A549 (cell line): ENCODE data around the gene TMEM200A. TPM values are rescaled to one million over a fixed set of nuclear protein-coding genes. Genes with fewer than 3 reads are reported as not detected.

Experiments
- ATAC-seq, 2 experiments: fragments of 200-7000 bp in 1 of 2; fragments of >200 bp in 1 of 2; cut with Nextera tagmentation in 1 of 2; cut with Tn5 transposase in 1 of 2; 3 replicates each; pipeline versions ENCODE4 v1.8.0 to v1.9.1; 2018 to 2020; ENCODE audit warnings: mild to moderate bottlenecking in 1 of 2, moderate library complexity in 1 of 2
- CTCF ChIA-PET: fragments of 300-600 bp; sonication (Branson Sonifier 250); formaldehyde crosslinking; extraction: SDS; loops from one replicate; lab custom pipeline; 2021; ENCODE audit warnings: antibody characterized with exemption, inconsistent platforms; lab: Yijun Ruan, JAX
- POLR2A ChIA-PET: fragments of 350-600 bp; formaldehyde crosslinking; extraction: SDS; loops from one replicate; lab custom pipeline; 2021; ENCODE audit warnings: antibody characterized with exemption, inconsistent platforms; lab: Yijun Ruan, JAX
- DNase-seq, 2 experiments: peaks; one replicate each; pipeline versions ENCODE4 v3.0.0 to v3.0.0-alpha.2; 2011 to 2016; ENCODE audit warnings: low read depth in 1 of 2, low spot score in 1 of 2
- FAIRE-seq: peaks from 2 replicates; lab custom pipeline; 2011; peaks lifted over from hg19 to GRCh38; lab: Jason Lieb, UNC
- H3K27ac ChIP-seq, 2 experiments: fragments of >200 bp; sonication (Bioruptor Twin); formaldehyde crosslinking; 3 replicates each; pipeline ENCODE4 v1.5.1; 2016 to 2017
- H3K4me1 ChIP-seq: fragments of >200 bp; sonication (Bioruptor Twin); formaldehyde crosslinking; 3 replicates; pipeline ENCODE4 v1.6.1; 2016
- H3K4me2 ChIP-seq: fragments of >200 bp; sonication (Bioruptor Twin); formaldehyde crosslinking; 3 replicates; pipeline ENCODE4 v1.6.1; 2016
- H3K4me3 ChIP-seq: fragments of >200 bp; sonication (Bioruptor Twin); formaldehyde crosslinking; 3 replicates; pipeline ENCODE4 v1.5.1; 2016
- H3K9me3 ChIP-seq: fragments of >200 bp; sonication (Bioruptor Twin); formaldehyde crosslinking; 3 replicates; pipeline ENCODE4 v1.6.1; 2016
- CBX2 ChIP-seq: fragments of 200-600 bp; sonication (generic); IDR thresholded peaks from 2 replicates; pipeline ENCODE4 v1.6.1; 2016; ENCODE audit warnings: low read depth, mild to moderate bottlenecking, borderline replicate concordance
- CHD2 ChIP-seq: fragments of 150-350 bp; IDR thresholded peaks from 2 replicates; pipeline ENCODE4 v1.6.1; 2014; ENCODE audit warnings: low read length; ENCODE audit not compliant: partially characterized antibody
- CHD4 ChIP-seq: fragments of 200-600 bp; sonication (generic); IDR thresholded peaks from 2 replicates; pipeline ENCODE4 v1.6.1; 2016; ENCODE audit warnings: antibody characterized with exemption, mild to moderate bottlenecking, borderline replicate concordance
- CTCF ChIP-seq: fragments of >200 bp; sonication (Bioruptor Twin); formaldehyde crosslinking; IDR thresholded peaks from 3 replicates; pipeline ENCODE4 v1.5.1; 2016
- EHF ChIP-seq: fragments of 250-450 bp; sonication (Bioruptor Pico); IDR thresholded peaks from 2 replicates; pipeline ENCODE4 v1.5.0; 2020; ENCODE audit warnings: mild to moderate bottlenecking
- ELK1 ChIP-seq: fragments of 150-350 bp; IDR thresholded peaks from 2 replicates; pipeline ENCODE4 v1.6.1; 2014; ENCODE audit warnings: low read depth, mild to moderate bottlenecking, low read length
- EP300 ChIP-seq, 2 experiments: fragments of >200 bp; sonication (Bioruptor Twin); formaldehyde crosslinking; IDR thresholded peaks; 2 replicates in 1 of 2; 3 replicates in 1 of 2; pipeline ENCODE4 v1.6.1; 2016 to 2017
- FOSB ChIP-seq: fragments of 250-450 bp; sonication (Bioruptor Pico); IDR thresholded peaks from 2 replicates; pipeline ENCODE4 v1.5.0; 2020; ENCODE audit warnings: mild to moderate bottlenecking, moderate library complexity
- FOXS1 ChIP-seq: fragments of 250-450 bp; sonication (Bioruptor Pico); IDR thresholded peaks from 2 replicates; pipeline ENCODE4 v1.5.0; 2020; ENCODE audit warnings: mild to moderate bottlenecking, moderate library complexity
- GATA3 ChIP-seq: IDR thresholded peaks from 2 replicates; pipeline ENCODE4 v1.6.1; 2012; ENCODE audit warnings: borderline replicate concordance
- HMGXB4 ChIP-seq: fragments of 250-450 bp; sonication (Bioruptor Pico); IDR thresholded peaks from 2 replicates; pipeline ENCODE4 v1.5.0; 2021; ENCODE audit warnings: mild to moderate bottlenecking, moderate library complexity, borderline replicate concordance
- HOXB13 ChIP-seq: fragments of 250-450 bp; sonication (Bioruptor Pico); IDR thresholded peaks from 2 replicates; pipeline ENCODE4 v1.5.0; 2020; ENCODE audit warnings: low read depth, mild to moderate bottlenecking, moderate library complexity
- HOXB5 ChIP-seq: fragments of 250-450 bp; sonication (Bioruptor Pico); IDR thresholded peaks from 2 replicates; pipeline ENCODE4 v1.5.0; 2020; ENCODE audit warnings: mild to moderate bottlenecking, moderate library complexity
- KDM5A ChIP-seq: fragments of 200-600 bp; sonication (generic); IDR thresholded peaks from 2 replicates; pipeline ENCODE4 v1.6.1; 2016; ENCODE audit warnings: antibody characterized with exemption, mild to moderate bottlenecking
- MAX ChIP-seq: IDR thresholded peaks from 2 replicates; pipeline ENCODE4 v1.6.1; 2012
- NR3C1 ChIP-seq: fragments of >200 bp; sonication (Bioruptor Twin); formaldehyde crosslinking; IDR thresholded peaks from 3 replicates; pipeline ENCODE4 v1.6.1; 2017
- POLR2A ChIP-seq: IDR thresholded peaks from 2 replicates; pipeline ENCODE4 v1.6.1; 2012; ENCODE audit warnings: mild to moderate bottlenecking, low read length
- POLR2AphosphoS2 ChIP-seq: conservative IDR thresholded peaks from 2 replicates; pipeline ENCODE4 v1.6.1; 2012; ENCODE audit warnings: low read length, improper control_type of control experiment, inconsistent platforms
- RAD21 ChIP-seq, 2 experiments: fragments of >200 bp in 1 of 2; sonication (Bioruptor Twin) in 1 of 2; formaldehyde crosslinking in 1 of 2; IDR thresholded peaks in 1 of 2; conservative IDR thresholded peaks in 1 of 2; 2 replicates in 1 of 2; 3 replicates in 1 of 2; pipeline ENCODE4 v1.6.1; 2012 to 2018; ENCODE audit warnings: inconsistent platforms in 1 of 2
- RCOR1 ChIP-seq: fragments of 150-350 bp; IDR thresholded peaks from 2 replicates; pipeline ENCODE4 v1.6.1; 2014; ENCODE audit warnings: antibody characterized with exemption, low read length, low read depth
- REST ChIP-seq: fragments of 200-600 bp; sonication (generic); IDR thresholded peaks from 2 replicates; pipeline ENCODE4 v1.6.1; 2016; ENCODE audit warnings: antibody characterized with exemption, mild to moderate bottlenecking, moderate library complexity
- RFX5 ChIP-seq: fragments of 450-650 bp; IDR thresholded peaks from 2 replicates; pipeline ENCODE4 v1.7.1; 2014; ENCODE audit warnings: antibody characterized with exemption, mild to moderate bottlenecking, moderate library complexity
- SMC3 ChIP-seq: fragments of >200 bp; sonication (Bioruptor Twin); formaldehyde crosslinking; IDR thresholded peaks from 3 replicates; pipeline ENCODE4 v1.6.1; 2018; ENCODE audit warnings: inconsistent platforms
- ZC3H11A ChIP-seq: fragments of 450-650 bp; IDR thresholded peaks from 2 replicates; pipeline ENCODE4 v1.6.1; 2014; ENCODE audit warnings: antibody characterized with exemption, mild to moderate bottlenecking
- ZNF302 ChIP-seq: fragments of 250-450 bp; sonication (Bioruptor Pico); IDR thresholded peaks from 2 replicates; pipeline ENCODE4 v1.9.0; 2021; ENCODE audit warnings: inconsistent platforms, mild to moderate bottlenecking, moderate library complexity
- ZSCAN20 ChIP-seq: fragments of 250-450 bp; sonication (Bioruptor Pico); IDR thresholded peaks from 2 replicates; pipeline ENCODE4 v1.8.0; 2022; ENCODE audit warnings: mild to moderate bottlenecking, moderate library complexity
- WGBS: methylation state at CpG from one replicate; pipeline ENCODE4 v1.1.6; 2017; ENCODE audit errors: missing lambda C conversion rate; 5-methylcytosine and 5-hydroxymethylcytosine counted together
- polyA plus RNA-seq, 4 experiments: library from polyadenylated mRNA; depleted of rRNA in 3 of 4; stranded (reverse); fragments of >200 nt; fragmentation: RNase III in 1 of 4; extraction: RNeasy Plus Mini Kit Qiagen cat#74134 plus additional on column Dnase treatment in 1 of 4; gene quantifications; 2 replicates in 3 of 4; 3 replicates in 1 of 4; pipeline ENCODE4 v1.2.3, GENCODE V29; 2011 to 2017

TMEM200A gene
- polyA plus RNA-seq, 2 of the 4 experiments (the other 2 are of a cell fraction): 0.03 TPM; not detected in 1

- no peak overlapping the region for H3K4me3 ChIP-seq
- H3K4me2 ChIP-seq: no peak overlapping the region
- 1% methylated on average over 3 of the region's 3 CpGs for WGBS
- DNase-seq (peak in 1 of 2 experiments; percentile 54), FAIRE-seq (no peak), ATAC-seq (peak in 1 of 2 experiments; percentile 71; a peak in 3 of 6 replicates)
- ChIA-PET CTCF (interaction anchor here (0.6 to 1.9 kb wide), 9 partner anchors 8 to 376 kb away, joined by 3 to 9 read pairs (median 3); no protein-coding TSS in a partner anchor), POLR2A (no interaction called here)
- TF ChIP-seq FOSB (CRISPR knock-in tag) (no peak), CBX2 (no peak), KDM5A (no peak), RFX5 (no peak), RAD21 (conservative IDR thresholded peaks at IDR 0.05 in 1 of 2, IDR thresholded peaks at IDR 0.05 in 1 of 2) (peak; percentile 65 to 72), ZNF302 (CRISPR knock-in tag) (no peak), CTCF (peak; percentile 79), POLR2AphosphoS2 (no peak), POLR2A (no peak), ZC3H11A (no peak), SMC3 (peak; percentile 60), FOXS1 (CRISPR knock-in tag) (no peak), HMGXB4 (no peak), MAX (no peak), GATA3 (no peak)
- H3K4me1 ChIP-seq: no peaks in the 10 kb centered on the region
- H3K9me3 ChIP-seq: no peaks in the 10 kb centered on the region
- no peak overlapping the region for H3K27ac ChIP-seq
These were observed 43.0 kb upstream of the TMEM200A start for GRCh38 chr6:130322673-130323268.

- no peak for TF ChIP-seq HOXB5 (CRISPR knock-in tag)
- no peak for TF ChIP-seq ZNF302 (CRISPR knock-in tag)
- TF ChIP-seq EHF (CRISPR knock-in tag): no peak
- no peak for TF ChIP-seq ZSCAN20 (CRISPR knock-in tag)
- TF ChIP-seq ELK1: no peak
- no peak for TF ChIP-seq HOXB13 (CRISPR knock-in tag)
- TF ChIP-seq EP300 (IDR thresholded peaks at IDR 0.05): no peak
- TF ChIP-seq NR3C1: no peak
- no peak for TF ChIP-seq RCOR1
- no peak for TF ChIP-seq CHD4
- no peak for TF ChIP-seq ZC3H11A
- TF ChIP-seq FOSB (CRISPR knock-in tag): no peak
- no peak for TF ChIP-seq REST
- TF ChIP-seq FOXS1 (CRISPR knock-in tag): no peak
- no peak for TF ChIP-seq CHD2
- no peak for ATAC-seq
- FAIRE-seq: no peak
- Histone ChIP-seq H3K4me3 (no peak overlapping the region), H3K27ac (no peak overlapping the region), H3K9me3 (no peaks in the 10 kb centered on the region), H3K4me1 (no peaks in the 10 kb centered on the region), H3K4me2 (no peak overlapping the region)
- CTCF ChIA-PET: interaction anchor here (0.6 to 2.0 kb wide), 6 partner anchors 8 to 547 kb away, joined by 3 to 5 read pairs (median 3); no protein-coding TSS in a partner anchor
- POLR2A ChIA-PET: no interaction called here
- no peak for DNase-seq
- WGBS: 54% methylated on average over 4 of the region's 4 CpGs
These were observed 41.2 kb upstream of the TMEM200A start for GRCh38 chr6:130324657-130325056.
